GM23338 (cell line): ENCODE data around the gene NRG3.

Source experiments
- CREB1 ChIP-seq: fragments of 250-450 bp; sonication (Bioruptor Pico); IDR thresholded peaks from 2 replicates; pipeline ENCODE4 v1.5.0; 2020; ENCODE audit warnings: low read depth, mild to moderate bottlenecking, moderate library complexity
- CTCF ChIP-seq, 2 experiments: fragments of 200-600 bp in 1 of 2; sonication (generic) in 1 of 2; conservative IDR thresholded peaks; 2 replicates each; pipeline versions ENCODE4 v1.5.1 to v1.6.1; 2016 to 2017; ENCODE audit warnings: antibody characterized with exemption in 2 of 2, low read depth in 2 of 2, mild to moderate bottlenecking in 2 of 2, moderate library complexity in 1 of 2
- ETS1 ChIP-seq: IDR thresholded peaks from 2 replicates; pipeline ENCODE4 v1.6.1; 2016; ENCODE audit warnings: antibody characterized with exemption
- EZH2 ChIP-seq: fragments of 200-600 bp; sonication (generic); IDR thresholded peaks from one replicate; pipeline ENCODE4 v1.8.0; 2017; ENCODE audit warnings: antibody characterized with exemption, mild to moderate bottlenecking, low read depth; ENCODE audit not compliant: unreplicated experiment
- EZH2phosphoT487 ChIP-seq: fragments of 200-600 bp; sonication (generic); IDR thresholded peaks from one replicate; pipeline ENCODE4 v1.8.1; 2018; ENCODE audit warnings: antibody characterized with exemption; ENCODE audit not compliant: unreplicated experiment
- POLR2AphosphoS5 ChIP-seq: IDR thresholded peaks from 2 replicates; pipeline ENCODE4 v1.6.1; 2016; ENCODE audit warnings: antibody characterized with exemption, low read depth
- REST ChIP-seq: IDR thresholded peaks from one replicate; pipeline ENCODE4 v1.6.1; 2018; ENCODE audit warnings: antibody characterized with exemption; ENCODE audit not compliant: unreplicated experiment
- ZNF114 ChIP-seq: fragments of 250-450 bp; sonication (Bioruptor Pico); IDR thresholded peaks from 2 replicates; pipeline ENCODE4 v1.5.0; 2020; ENCODE audit warnings: mild to moderate bottlenecking, moderate library complexity
- ZNF331 ChIP-seq: fragments of 250-450 bp; sonication (Bioruptor Pico); IDR thresholded peaks from 2 replicates; pipeline ENCODE4 v1.5.0; 2020; ENCODE audit warnings: low read depth, mild to moderate bottlenecking, moderate library complexity

GRCh38 chr10:82515256-82515655 is 640.3 kb downstream of the NRG3 start:
- TF ChIP-seq EZH2 (no peak), CTCF (conservative IDR thresholded peaks at IDR 0.05; ENCODE audit: low read depth in 2 of 2) (no peak), ETS1 (no peak), EZH2phosphoT487 (no peak), CREB1 (CRISPR knock-in tag) (no peak), POLR2AphosphoS5 (no peak), REST (no peak), ZNF114 (CRISPR knock-in tag) (no peak), ZNF331 (CRISPR knock-in tag) (no peak)
